K562 (cell line): ENCODE data around the gene KRTAP5-5.
"Not testable (repeated sequence)": the region's sequence is repeated elsewhere in the genome, so short reads cannot be mapped to it uniquely, and the experiment has no call there.

ENCODE experiments used
- EZH2 ChIP-seq: IDR thresholded peaks from 2 replicates; pipeline ENCODE4 v1.6.1; 2012; ENCODE audit warnings: low read depth, mild to moderate bottlenecking, inconsistent platforms, low read length, borderline replicate concordance
- ZFP1 ChIP-seq: fragments of 450-650 bp; formaldehyde crosslinking; IDR thresholded peaks from 2 replicates; pipeline ENCODE4 v1.4.0; 2020; ENCODE audit warnings: mild to moderate bottlenecking, mixed read lengths
- ZNF133 ChIP-seq: fragments of 250-450 bp; sonication (Bioruptor Pico); IDR thresholded peaks from 2 replicates; pipeline ENCODE4 v1.4.0; 2020; ENCODE audit warnings: mild to moderate bottlenecking
- TF ChIP-seq, protein P1 (sequence below): sonication (generic); formaldehyde crosslinking; IDR thresholded peaks from 2 replicates; pipeline ENCODE4 v1.8.1; 2023; ENCODE audit warnings: mild to moderate bottlenecking, missing genetic modification reagents
- TF ChIP-seq, protein P2 (sequence below), 3 experiments: IDR thresholded peaks in 2 of 3; conservative IDR thresholded peaks in 1 of 3; 2 replicates each; pipeline ENCODE4 v1.5.1; 2011 to 2012; ENCODE audit warnings: low read length in 3 of 3, mild to moderate bottlenecking in 3 of 3, control low read depth in 2 of 3, improper control_type of control experiment in 1 of 3, inconsistent platforms in 1 of 3, low read depth in 1 of 3, mixed read lengths in 1 of 3, moderate library complexity in 1 of 3; ENCODE audit not compliant: insufficient read depth in 2 of 3
- TF ChIP-seq, protein P3 (sequence below): fragments of 250-450 bp; sonication (Bioruptor Pico); IDR thresholded peaks from 2 replicates; pipeline ENCODE4 v1.4.0; 2020; ENCODE audit warnings: mild to moderate bottlenecking

DNA sequence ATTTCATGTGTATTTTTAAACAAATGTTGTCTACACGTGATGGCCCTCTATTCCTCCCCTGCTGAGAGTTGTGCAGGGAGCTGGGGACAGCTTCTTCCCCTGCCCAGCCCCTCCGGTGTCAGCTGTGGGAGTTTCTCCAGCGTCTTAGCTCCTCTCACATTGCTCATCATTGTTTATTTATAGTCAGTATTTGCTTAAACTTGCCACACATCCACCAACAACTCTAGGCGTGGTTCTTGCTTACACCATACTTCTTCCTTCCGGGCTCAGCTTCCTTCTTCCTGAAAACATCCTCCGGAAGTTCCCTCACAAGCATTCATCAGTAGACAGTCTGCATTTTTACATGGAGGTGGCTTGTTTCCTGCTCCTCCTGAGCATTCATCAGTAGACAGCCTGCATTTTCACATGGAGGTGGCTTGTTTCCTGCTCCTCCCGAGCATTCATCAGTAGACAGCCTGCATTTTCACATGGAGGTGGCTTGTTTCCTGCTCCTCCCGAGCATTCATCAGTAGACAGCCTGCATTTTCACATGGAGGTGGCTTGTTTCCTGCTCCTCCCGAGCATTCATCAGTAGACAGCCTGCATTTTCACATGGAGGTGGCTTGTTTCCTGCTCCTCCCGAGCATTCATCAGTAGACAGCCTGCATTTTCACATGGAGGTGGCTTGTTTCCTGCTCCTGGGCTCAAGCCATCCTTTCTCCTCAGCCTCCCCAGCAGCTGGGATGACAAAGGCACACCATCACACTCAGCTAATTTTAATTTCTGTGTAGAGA, 40.2 kb upstream of the KRTAP5-5 start:
- TF ChIP-seq, protein P1, sequence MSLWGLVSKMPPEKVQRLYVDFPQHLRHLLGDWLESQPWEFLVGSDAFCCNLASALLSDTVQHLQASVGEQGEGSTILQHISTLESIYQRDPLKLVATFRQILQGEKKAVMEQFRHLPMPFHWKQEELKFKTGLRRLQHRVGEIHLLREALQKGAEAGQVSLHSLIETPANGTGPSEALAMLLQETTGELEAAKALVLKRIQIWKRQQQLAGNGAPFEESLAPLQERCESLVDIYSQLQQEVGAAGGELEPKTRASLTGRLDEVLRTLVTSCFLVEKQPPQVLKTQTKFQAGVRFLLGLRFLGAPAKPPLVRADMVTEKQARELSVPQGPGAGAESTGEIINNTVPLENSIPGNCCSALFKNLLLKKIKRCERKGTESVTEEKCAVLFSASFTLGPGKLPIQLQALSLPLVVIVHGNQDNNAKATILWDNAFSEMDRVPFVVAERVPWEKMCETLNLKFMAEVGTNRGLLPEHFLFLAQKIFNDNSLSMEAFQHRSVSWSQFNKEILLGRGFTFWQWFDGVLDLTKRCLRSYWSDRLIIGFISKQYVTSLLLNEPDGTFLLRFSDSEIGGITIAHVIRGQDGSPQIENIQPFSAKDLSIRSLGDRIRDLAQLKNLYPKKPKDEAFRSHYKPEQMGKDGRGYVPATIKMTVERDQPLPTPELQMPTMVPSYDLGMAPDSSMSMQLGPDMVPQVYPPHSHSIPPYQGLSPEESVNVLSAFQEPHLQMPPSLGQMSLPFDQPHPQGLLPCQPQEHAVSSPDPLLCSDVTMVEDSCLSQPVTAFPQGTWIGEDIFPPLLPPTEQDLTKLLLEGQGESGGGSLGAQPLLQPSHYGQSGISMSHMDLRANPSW (CRISPR knock-in tag) = not testable (repeated sequence)
- TF ChIP-seq, protein P2, sequence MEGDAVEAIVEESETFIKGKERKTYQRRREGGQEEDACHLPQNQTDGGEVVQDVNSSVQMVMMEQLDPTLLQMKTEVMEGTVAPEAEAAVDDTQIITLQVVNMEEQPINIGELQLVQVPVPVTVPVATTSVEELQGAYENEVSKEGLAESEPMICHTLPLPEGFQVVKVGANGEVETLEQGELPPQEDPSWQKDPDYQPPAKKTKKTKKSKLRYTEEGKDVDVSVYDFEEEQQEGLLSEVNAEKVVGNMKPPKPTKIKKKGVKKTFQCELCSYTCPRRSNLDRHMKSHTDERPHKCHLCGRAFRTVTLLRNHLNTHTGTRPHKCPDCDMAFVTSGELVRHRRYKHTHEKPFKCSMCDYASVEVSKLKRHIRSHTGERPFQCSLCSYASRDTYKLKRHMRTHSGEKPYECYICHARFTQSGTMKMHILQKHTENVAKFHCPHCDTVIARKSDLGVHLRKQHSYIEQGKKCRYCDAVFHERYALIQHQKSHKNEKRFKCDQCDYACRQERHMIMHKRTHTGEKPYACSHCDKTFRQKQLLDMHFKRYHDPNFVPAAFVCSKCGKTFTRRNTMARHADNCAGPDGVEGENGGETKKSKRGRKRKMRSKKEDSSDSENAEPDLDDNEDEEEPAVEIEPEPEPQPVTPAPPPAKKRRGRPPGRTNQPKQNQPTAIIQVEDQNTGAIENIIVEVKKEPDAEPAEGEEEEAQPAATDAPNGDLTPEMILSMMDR (IDR thresholded peaks at IDR 0.05 in 2 of 3, conservative IDR thresholded peaks at IDR 0.05 in 1 of 3; ENCODE audit: insufficient read depth in 2 of 3, low read depth in 1 of 3, low read length in 3 of 3) = not testable (repeated sequence)
- TF ChIP-seq ZFP1 (CRISPR knock-in tag); EZH2; ZNF133 (CRISPR knock-in tag): not testable (repeated sequence)
- TF ChIP-seq, protein P3, sequence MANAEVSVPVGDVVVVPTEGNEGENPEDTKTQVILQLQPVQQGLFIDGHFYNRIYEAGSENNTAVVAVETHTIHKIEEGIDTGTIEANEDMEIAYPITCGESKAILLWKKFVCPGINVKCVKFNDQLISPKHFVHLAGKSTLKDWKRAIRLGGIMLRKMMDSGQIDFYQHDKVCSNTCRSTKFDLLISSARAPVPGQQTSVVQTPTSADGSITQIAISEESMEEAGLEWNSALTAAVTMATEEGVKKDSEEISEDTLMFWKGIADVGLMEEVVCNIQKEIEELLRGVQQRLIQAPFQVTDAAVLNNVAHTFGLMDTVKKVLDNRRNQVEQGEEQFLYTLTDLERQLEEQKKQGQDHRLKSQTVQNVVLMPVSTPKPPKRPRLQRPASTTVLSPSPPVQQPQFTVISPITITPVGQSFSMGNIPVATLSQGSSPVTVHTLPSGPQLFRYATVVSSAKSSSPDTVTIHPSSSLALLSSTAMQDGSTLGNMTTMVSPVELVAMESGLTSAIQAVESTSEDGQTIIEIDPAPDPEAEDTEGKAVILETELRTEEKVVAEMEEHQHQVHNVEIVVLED = not testable (repeated sequence)
